ENCODE results near the gene FAM13A. TPM values are rescaled to one million over a fixed set of nuclear protein-coding genes. Genes with fewer than 3 reads are reported as not detected.
"Not testable (repeated sequence)": the region's sequence is repeated elsewhere in the genome, so short reads cannot be mapped to it uniquely, and the experiment has no call there.

Gene FAM13A
- total RNA-seq, 2 experiments from 2014 or later = 9.6 to 10.2 TPM

DNA sequence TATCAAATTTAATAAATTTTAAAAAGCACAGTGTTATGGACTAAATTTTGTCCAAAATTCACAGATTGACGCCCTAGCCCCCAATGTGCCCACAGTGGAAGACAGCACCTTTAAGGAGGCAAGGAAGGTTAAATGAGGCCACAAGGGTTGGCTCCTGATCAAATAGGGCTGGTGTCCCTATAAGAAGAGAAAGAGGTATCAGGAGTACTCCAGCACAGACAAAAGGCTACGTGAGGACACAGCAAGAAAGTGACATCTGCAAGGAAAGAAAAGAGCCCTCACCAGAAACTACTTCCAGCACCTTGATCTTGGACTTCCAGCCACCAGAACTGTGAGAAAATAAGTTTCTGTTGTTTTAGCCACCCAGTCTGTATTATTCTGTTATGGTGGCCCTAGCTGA is 48.8 kb downstream of the FAM13A start:
- intact Hi-C loops (cut with DNase I, micrococcal nuclease) = no loop called here
- no peak overlapping the region for H3K27ac Mint-ChIP-seq

DNA sequence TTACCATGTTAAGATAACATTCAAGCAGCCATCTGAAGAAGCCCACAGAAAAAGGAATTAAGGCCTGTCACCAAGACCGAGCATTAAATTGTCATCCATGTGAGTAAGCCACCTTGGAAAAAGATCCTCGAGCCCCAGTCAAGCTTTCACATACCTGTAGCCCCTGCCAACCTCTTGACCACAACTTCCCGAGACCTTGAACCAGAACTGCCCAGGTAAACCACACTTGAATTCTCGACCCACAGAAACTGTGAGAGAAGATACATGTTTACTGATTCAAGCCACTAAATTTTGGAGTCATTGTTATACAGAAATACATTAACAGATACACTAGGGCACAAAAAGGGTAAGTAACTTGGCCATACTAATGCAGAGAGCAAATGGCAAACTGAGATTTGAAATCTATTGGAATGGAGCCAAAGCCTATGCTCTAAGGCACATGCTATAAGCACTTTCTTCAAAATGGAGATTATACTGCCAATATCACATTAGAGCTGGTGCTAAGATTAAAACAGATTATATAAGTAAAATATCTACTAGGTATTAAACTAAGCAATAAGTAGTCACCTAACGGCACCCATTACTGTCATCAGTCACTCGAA is 49.5 kb downstream of the FAM13A start:
- TF ChIP-seq, protein P1, sequence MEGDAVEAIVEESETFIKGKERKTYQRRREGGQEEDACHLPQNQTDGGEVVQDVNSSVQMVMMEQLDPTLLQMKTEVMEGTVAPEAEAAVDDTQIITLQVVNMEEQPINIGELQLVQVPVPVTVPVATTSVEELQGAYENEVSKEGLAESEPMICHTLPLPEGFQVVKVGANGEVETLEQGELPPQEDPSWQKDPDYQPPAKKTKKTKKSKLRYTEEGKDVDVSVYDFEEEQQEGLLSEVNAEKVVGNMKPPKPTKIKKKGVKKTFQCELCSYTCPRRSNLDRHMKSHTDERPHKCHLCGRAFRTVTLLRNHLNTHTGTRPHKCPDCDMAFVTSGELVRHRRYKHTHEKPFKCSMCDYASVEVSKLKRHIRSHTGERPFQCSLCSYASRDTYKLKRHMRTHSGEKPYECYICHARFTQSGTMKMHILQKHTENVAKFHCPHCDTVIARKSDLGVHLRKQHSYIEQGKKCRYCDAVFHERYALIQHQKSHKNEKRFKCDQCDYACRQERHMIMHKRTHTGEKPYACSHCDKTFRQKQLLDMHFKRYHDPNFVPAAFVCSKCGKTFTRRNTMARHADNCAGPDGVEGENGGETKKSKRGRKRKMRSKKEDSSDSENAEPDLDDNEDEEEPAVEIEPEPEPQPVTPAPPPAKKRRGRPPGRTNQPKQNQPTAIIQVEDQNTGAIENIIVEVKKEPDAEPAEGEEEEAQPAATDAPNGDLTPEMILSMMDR (IDR thresholded peaks at IDR 0.05) = no peak
- Histone ChIP-seq H3K4me3 (ENCODE audit: low read length) (no peak overlapping the region), H3K9me3 (ENCODE audit: control insufficient read depth in 1 of 2, insufficient read depth in 1 of 2, low read length in 2 of 2) (no peaks in the 10 kb centered on the region), H3K27ac (ENCODE audit: low read depth in 1 of 2, low read length in 2 of 2) (no peak overlapping the region), H3K36me3 (ENCODE audit: insufficient read depth, low read length) (no peaks in the 10 kb centered on the region), H3K4me1 (ENCODE audit: insufficient read depth, low read length) (no peaks in the 10 kb centered on the region), H3K27me3 (ENCODE audit: control insufficient read depth in 1 of 2, insufficient read depth in 2 of 2, low read length in 2 of 2) (no peaks in the 10 kb centered on the region)
- H3K27me3 Mint-ChIP-seq = no peaks in the 10 kb centered on the region
- H3K36me3 Mint-ChIP-seq (ENCODE audit: low read depth) = no peaks in the 10 kb centered on the region
- intact Hi-C loops (cut with DNase I, micrococcal nuclease) = no loop called here
- CTCF ChIA-PET = no interaction called here
- POLR2A ChIA-PET = no interaction called here
- H3K4me1 Mint-ChIP-seq (ENCODE audit: low read depth) = no peaks in the 10 kb centered on the region
- H3K4me3 Mint-ChIP-seq = no peak overlapping the region
- H3K9me3 Mint-ChIP-seq = no peaks in the 10 kb centered on the region
- ATAC-seq (ENCODE audit: poor library complexity) = no peak
- no peak for DNase-seq
- H3K27ac Mint-ChIP-seq = no peak overlapping the region

More for the DNA sequence above, 48.8 kb downstream of the FAM13A start:
- H3K36me3 Mint-ChIP-seq (ENCODE audit: low read depth) = no peaks in the 10 kb centered on the region
- no peaks in the 10 kb centered on the region for H3K4me1 ChIP-seq (ENCODE audit: insufficient read depth, low read length)
- H3K4me3 ChIP-seq (ENCODE audit: low read length) = no peak overlapping the region
- no peaks in the 10 kb centered on the region for H3K4me1 Mint-ChIP-seq (ENCODE audit: low read depth)
- H3K27ac ChIP-seq (ENCODE audit: low read depth in 1 of 2, low read length in 2 of 2) = no peak overlapping the region
- ATAC-seq (ENCODE audit: poor library complexity) (no peak), DNase-seq (no peak)
- no peaks in the 10 kb centered on the region for H3K9me3 Mint-ChIP-seq
- CTCF ChIA-PET = no interaction called here
- no peak overlapping the region for H3K4me3 Mint-ChIP-seq
- no peaks in the 10 kb centered on the region for H3K9me3 ChIP-seq (ENCODE audit: control insufficient read depth in 1 of 2, insufficient read depth in 1 of 2, low read length in 2 of 2)
- POLR2A ChIA-PET = no interaction called here
- TF ChIP-seq, protein P1 (IDR thresholded peaks at IDR 0.05) = no peak
- H3K36me3 ChIP-seq (ENCODE audit: insufficient read depth, low read length) = no peaks in the 10 kb centered on the region
- H3K27me3 ChIP-seq (ENCODE audit: control insufficient read depth in 1 of 2, insufficient read depth in 2 of 2, low read length in 2 of 2) = no peaks in the 10 kb centered on the region
- no peaks in the 10 kb centered on the region for H3K27me3 Mint-ChIP-seq

DNA sequence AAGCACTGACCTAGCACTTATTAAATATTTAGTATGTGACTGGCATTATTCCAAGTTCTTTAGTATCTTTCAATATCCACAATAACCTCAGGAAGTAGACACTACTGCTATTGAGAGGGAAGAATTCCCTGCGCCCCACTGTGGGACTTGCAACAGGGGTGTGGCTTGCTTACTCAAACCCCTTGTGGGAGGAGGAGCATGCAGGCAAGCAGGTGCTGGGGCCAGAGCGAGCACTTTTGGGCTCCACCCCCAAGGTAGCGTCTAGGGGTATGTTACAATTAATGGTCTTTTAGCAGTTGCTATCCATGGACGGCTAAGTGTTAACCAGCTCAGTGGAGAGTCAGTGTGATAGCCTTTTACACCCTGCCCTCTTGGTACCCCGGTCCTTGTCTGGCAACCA is 50.7 kb downstream of the FAM13A start:
- intact Hi-C loops (cut with DNase I, micrococcal nuclease) = no loop called here
- H3K4me1 Mint-ChIP-seq (ENCODE audit: low read depth) = no peaks in the 10 kb centered on the region
- Histone ChIP-seq H3K36me3 (ENCODE audit: insufficient read depth, low read length) (no peaks in the 10 kb centered on the region), H3K27me3 (ENCODE audit: control insufficient read depth in 1 of 2, insufficient read depth in 2 of 2, low read length in 2 of 2) (no peaks in the 10 kb centered on the region), H3K9me3 (ENCODE audit: control insufficient read depth in 1 of 2, insufficient read depth in 1 of 2, low read length in 2 of 2) (no peaks in the 10 kb centered on the region), H3K27ac (ENCODE audit: low read depth in 1 of 2, low read length in 2 of 2) (no peak overlapping the region), H3K4me3 (ENCODE audit: low read length) (no peak overlapping the region), H3K4me1 (ENCODE audit: insufficient read depth, low read length) (no peaks in the 10 kb centered on the region)
- no peaks in the 10 kb centered on the region for H3K27me3 Mint-ChIP-seq
- DNase-seq (no peak), ATAC-seq (ENCODE audit: poor library complexity) (no peak)
- TF ChIP-seq, protein P1 (IDR thresholded peaks at IDR 0.05) = no peak
- ChIA-PET POLR2A (no interaction called here), CTCF (no interaction called here)
- H3K9me3 Mint-ChIP-seq = no peaks in the 10 kb centered on the region
- H3K27ac Mint-ChIP-seq = no peak overlapping the region
- no peak overlapping the region for H3K4me3 Mint-ChIP-seq
- H3K36me3 Mint-ChIP-seq (ENCODE audit: low read depth) = no peaks in the 10 kb centered on the region

DNA sequence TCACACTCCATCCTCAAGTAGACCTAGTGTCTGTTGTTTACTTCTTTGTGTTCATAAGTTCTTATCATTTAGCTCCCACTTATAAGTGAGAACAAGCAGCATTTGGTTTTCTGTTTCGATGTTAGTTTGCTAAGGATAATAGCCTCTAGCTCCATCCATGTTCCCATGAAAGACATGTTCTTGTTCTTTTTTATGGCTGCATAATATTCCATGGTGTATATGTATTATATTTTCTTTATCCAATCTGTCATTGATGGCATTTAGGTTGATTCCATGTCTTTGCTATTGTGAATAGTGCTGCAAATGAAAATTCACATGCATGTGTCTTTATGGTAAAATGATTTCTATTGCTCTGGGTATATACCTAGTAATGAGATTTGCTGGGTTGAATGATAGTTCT is 51.9 kb downstream of the FAM13A start:
- not testable (repeated sequence) for H3K9me3 Mint-ChIP-seq, H3K4me3 Mint-ChIP-seq
- POLR2A ChIA-PET = interaction anchor here (1.4 kb wide), 1 partner anchor 182 kb away, joined by 3 read pairs; no protein-coding TSS in a partner anchor

More for the DNA sequence above, 51.9 kb downstream of the FAM13A start:
- H3K27ac Mint-ChIP-seq; H3K4me3 ChIP-seq (ENCODE audit: low read length); intact Hi-C loops (cut with DNase I, micrococcal nuclease); H3K4me1 Mint-ChIP-seq (ENCODE audit: low read depth); H3K36me3 ChIP-seq (ENCODE audit: insufficient read depth, low read length); H3K4me1 ChIP-seq (ENCODE audit: insufficient read depth, low read length); H3K27me3 Mint-ChIP-seq; H3K27me3 ChIP-seq (ENCODE audit: control insufficient read depth in 1 of 2, insufficient read depth in 2 of 2, low read length in 2 of 2); H3K27ac ChIP-seq (ENCODE audit: low read depth in 1 of 2, low read length in 2 of 2); H3K9me3 ChIP-seq (ENCODE audit: control insufficient read depth in 1 of 2, insufficient read depth in 1 of 2, low read length in 2 of 2); DNase-seq; ATAC-seq (ENCODE audit: poor library complexity); H3K36me3 Mint-ChIP-seq (ENCODE audit: low read depth): not testable (repeated sequence)
- CTCF ChIA-PET = interaction anchor here (1.4 kb wide), 1 partner anchor 186 kb away, joined by 3 read pairs; no protein-coding TSS in a partner anchor
